Measurements from ENCODE around the gene DCLRE1C. TPM values are rescaled to one million over a fixed set of nuclear protein-coding genes. Genes with fewer than 3 reads are reported as not detected.
A peak's percentile ranks its signal among the peaks of the same experiment; 100 is the strongest.

DCLRE1C gene
- total and polyA plus RNA-seq, 9 of the 15 experiments (the other 6 are each of a cell fraction or from before 2014, with no cell fraction given), result 8.8 to 22.2 (median 13.9) TPM

GRCh38 chr10:14879124-14879927, 74.6 kb downstream of the DCLRE1C start:
- Histone ChIP-seq H3K9me1 (ENCODE audit: control insufficient read depth, insufficient read depth, low read length) (no peaks in the 10 kb centered on the region), H3K9me3 (replicated peaks; ENCODE audit: control insufficient read depth, insufficient read depth, low read depth, low read length) (no peaks in the 10 kb centered on the region), H3K4me3 (peak overlapping the region; percentile 96), H3K9ac (ENCODE audit: insufficient read depth in 1 of 2, low read depth in 2 of 2, low read length in 2 of 2) (peak overlapping the region; percentile 78 to 95), H4K20me1 (replicated peaks; ENCODE audit: control insufficient read depth, insufficient read depth, low read length) (peaks cover 13% of the 10 kb centered on the region), H3K27me3 (ENCODE audit: control insufficient read depth in 2 of 2, insufficient read depth in 2 of 2, low read length in 2 of 2) (no peaks in the 10 kb centered on the region), H3K4me2 (ENCODE audit: insufficient read depth, low read length) (peak overlapping the region; percentile 78), H2AFZ (ENCODE audit: low read depth, low read length) (peak overlapping the region; percentile 75), H3K79me2 (ENCODE audit: control insufficient read depth, insufficient read depth, low read length) (peaks cover 77% of the 10 kb centered on the region), H3K4me1 (replicated peaks in 1 of 2; ENCODE audit: control insufficient read depth in 2 of 2, insufficient read depth in 2 of 2, low read length in 2 of 2) (peaks cover 12 to 15% of the 10 kb centered on the region in 2 experiments), H3K36me3 (ENCODE audit: control insufficient read depth, insufficient read depth, low read length) (peaks cover 28% of the 10 kb centered on the region; the same call in 2 of the 3 replicates), H3K27ac (ENCODE audit: extremely low read depth, low read depth, low read length) (peak overlapping the region; percentile 85)
- intact Hi-C loops (cut with micrococcal nuclease) (loop anchor here (5.0 kb wide), 1 partner anchor 42 kb away; the partner anchor contains the start of genes CDNF, HSPA14 and MSANTD7), in situ Hi-C loops (cut with MboI) (no loop called here)
- no TSS peak for BruUV-seq (replicated peaks)
- DNase-seq (ENCODE audit: extremely low read depth in 1 of 4, low spot score in 3 of 4) (peak in 2 of 4 experiments; percentile 22 to 30), ATAC-seq (peak; percentile 10), FAIRE-seq (no peak)
- under 1% methylated on average over 52 of the region's 60 CpGs for WGBS (ENCODE audit: insufficient coverage, low coverage, missing lambda C conversion rate)
- ChIA-PET POLR2A (interaction anchor here (0.8 to 2.5 kb wide), 7 partner anchors 10 to 75 kb away, joined by 3 to 17 read pairs (median 4); partner anchors contain the start of genes CDNF, DCLRE1C, HSPA14 and MSANTD7), CTCF (ENCODE audit: low intra/inter-chr PET ratio) (interaction anchor here (0.6 kb wide), 1 partner anchor 75 kb away, joined by 3 read pairs; the partner anchor contains the start of gene DCLRE1C)
- TF ChIP-seq MCM7 (IDR thresholded peaks at IDR 0.05) (no peak), ZC3H11A (IDR thresholded peaks at IDR 0.05; ENCODE audit: low read depth, low read length) (no peak), ZFP30 (CRISPR knock-in tag; IDR thresholded peaks at IDR 0.05; ENCODE audit: borderline replicate concordance) (no peak), SAFB (IDR thresholded peaks at IDR 0.05; ENCODE audit: borderline replicate concordance, low read depth, low read length) (peak; percentile 65; the same call in 1 of the 2 replicates), ZNF561 (CRISPR knock-in tag; conservative IDR thresholded peaks at IDR 0.05) (no peak), HDAC6 (IDR thresholded peaks at IDR 0.05; ENCODE audit: low read depth, low read length) (no peak), ETV5 (CRISPR knock-in tag; IDR thresholded peaks at IDR 0.05; ENCODE audit: low read depth) (no peak), ZNF639 (CRISPR knock-in tag; conservative IDR thresholded peaks at IDR 0.05 in 1 of 2, IDR thresholded peaks at IDR 0.05 in 1 of 2) (no peak), ZNF740 (CRISPR knock-in tag; IDR thresholded peaks at IDR 0.05) (peak; percentile 14; the same call in 1 of the 2 replicates), ZNF740 (tag; IDR thresholded peaks at IDR 0.05) (0 out of 4 replicates have a peak, but pooled peaks of 1 of the 2 experiments have one; percentile 43), PHF8 (IDR thresholded peaks at IDR 0.05; ENCODE audit: borderline replicate concordance, low read length) (no peak), STAT5A (IDR thresholded peaks at IDR 0.05; ENCODE audit: borderline replicate concordance, low read length) (no peak), USF1 (CRISPR knock-in tag; IDR thresholded peaks at IDR 0.05) (no peak), E2F6 (IDR thresholded peaks at IDR 0.05; ENCODE audit: borderline replicate concordance in 1 of 2, extremely low read depth in 1 of 2, insufficient read depth in 1 of 2, insufficient read length in 1 of 2, low read depth in 1 of 2, low read length in 1 of 2, poor library complexity in 1 of 2, severe bottlenecking in 1 of 2) (peak in 1 of 2 experiments; percentile 80), ZNF24 (IDR thresholded peaks at IDR 0.05) (no peak), EGR1 (conservative IDR thresholded peaks at IDR 0.05) (peak; percentile 85)
